ENCODE results near the gene TBC1D7.
A peak's percentile ranks its signal among the peaks of the same experiment; 100 is the strongest.

Gene TBC1D7

GRCh38 chr6:13328076-13328874 is at the start of gene TBC1D7:
Gene TBC1D7, minus strand, starts transcription at chr6:13328537. Its CDS starts 1,639 bp downstream, at chr6:13326898.
- peak; percentile 84 for DNase-seq

- DNase-seq: no peak
These were observed 48.9 kb upstream of the TBC1D7 start for GRCh38 chr6:13377054-13377758.

- DNase-seq: no peak
These were observed 47.1 kb upstream of the TBC1D7 start for GRCh38 chr6:13375360-13375878.

GRCh38 chr6:13373919-13374318 is 45.6 kb upstream of the TBC1D7 start:
- no peak for DNase-seq

- no peak for DNase-seq
These were observed 45.1 kb upstream of the TBC1D7 start for GRCh38 chr6:13373488-13373886.

- DNase-seq: no peak
These were observed 44.6 kb upstream of the TBC1D7 start for GRCh38 chr6:13372688-13373487.

GRCh38 chr6:13372076-13372475 is 43.7 kb upstream of the TBC1D7 start:
- no peak for DNase-seq

- no peak for DNase-seq
These were observed 43.2 kb upstream of the TBC1D7 start for GRCh38 chr6:13371421-13372072.

GRCh38 chr6:13370623-13371022 is 42.3 kb upstream of the TBC1D7 start:
- DNase-seq: no peak

- no peak for DNase-seq
These were observed 41.3 kb upstream of the TBC1D7 start for GRCh38 chr6:13369591-13369990.

GRCh38 chr6:13368731-13369115 is 40.4 kb upstream of the TBC1D7 start:
- DNase-seq: no peak

- DNase-seq: no peak
These were observed 39.9 kb upstream of the TBC1D7 start for GRCh38 chr6:13368079-13368730.

- no peak for DNase-seq
These were observed 39.1 kb upstream of the TBC1D7 start for GRCh38 chr6:13367396-13367795.

- DNase-seq: no peak
These were observed 37.0 kb upstream of the TBC1D7 start for GRCh38 chr6:13365320-13365719.

- DNase-seq: no peak
These were observed 36.5 kb upstream of the TBC1D7 start for GRCh38 chr6:13364842-13365241.

GRCh38 chr6:13362412-13362811 is 34.1 kb upstream of the TBC1D7 start:
- no peak for DNase-seq

GRCh38 chr6:13360671-13361540 is 32.6 kb upstream of the TBC1D7 start:
- DNase-seq: no peak

- no peak for DNase-seq
These were observed 30.9 kb upstream of the TBC1D7 start for GRCh38 chr6:13359287-13359686.

- no peak for DNase-seq
These were observed 30.2 kb upstream of the TBC1D7 start for GRCh38 chr6:13358511-13358910.

GRCh38 chr6:13357551-13358075 is 29.3 kb upstream of the TBC1D7 start:
- peak; percentile 8 for DNase-seq
